ENCODE data around the gene VGLL4.

- TF ChIP-seq EZH2 (IDR thresholded peaks at IDR 0.05; ENCODE audit: borderline replicate concordance, low read depth, low read length, poor library complexity, severe bottlenecking) (no peak), CTCF (conservative IDR thresholded peaks at IDR 0.05; ENCODE audit: low read depth, low read length) (no peak)
Measured at GRCh38 chr3:11619946-11620652, 23.6 kb downstream of the VGLL4 start.
